Glomerular endothelial cell (primary cell): ENCODE data around the gene HPCA. TPM values are rescaled to one million over a fixed set of nuclear protein-coding genes. Genes with fewer than 3 reads are reported as not detected.
"Not testable (repeated sequence)": the region's sequence is repeated elsewhere in the genome, so short reads cannot be mapped to it uniquely, and the experiment has no call there.

ENCODE experiments used
- DNase-seq: peaks from one replicate; pipeline ENCODE4 v3.0.0-alpha.2; 2011; ENCODE audit warnings: low read depth, low spot score; ENCODE audit errors: extremely low read depth
- total RNA-seq: library from RNA; depleted of rRNA; stranded (reverse); fragments of >200 nt; gene quantifications from 2 replicates; pipeline ENCODE4 v1.2.3, GENCODE V29; 2015

Gene HPCA
- total RNA-seq, 1 donor from 2014 or later: not detected

DNA sequence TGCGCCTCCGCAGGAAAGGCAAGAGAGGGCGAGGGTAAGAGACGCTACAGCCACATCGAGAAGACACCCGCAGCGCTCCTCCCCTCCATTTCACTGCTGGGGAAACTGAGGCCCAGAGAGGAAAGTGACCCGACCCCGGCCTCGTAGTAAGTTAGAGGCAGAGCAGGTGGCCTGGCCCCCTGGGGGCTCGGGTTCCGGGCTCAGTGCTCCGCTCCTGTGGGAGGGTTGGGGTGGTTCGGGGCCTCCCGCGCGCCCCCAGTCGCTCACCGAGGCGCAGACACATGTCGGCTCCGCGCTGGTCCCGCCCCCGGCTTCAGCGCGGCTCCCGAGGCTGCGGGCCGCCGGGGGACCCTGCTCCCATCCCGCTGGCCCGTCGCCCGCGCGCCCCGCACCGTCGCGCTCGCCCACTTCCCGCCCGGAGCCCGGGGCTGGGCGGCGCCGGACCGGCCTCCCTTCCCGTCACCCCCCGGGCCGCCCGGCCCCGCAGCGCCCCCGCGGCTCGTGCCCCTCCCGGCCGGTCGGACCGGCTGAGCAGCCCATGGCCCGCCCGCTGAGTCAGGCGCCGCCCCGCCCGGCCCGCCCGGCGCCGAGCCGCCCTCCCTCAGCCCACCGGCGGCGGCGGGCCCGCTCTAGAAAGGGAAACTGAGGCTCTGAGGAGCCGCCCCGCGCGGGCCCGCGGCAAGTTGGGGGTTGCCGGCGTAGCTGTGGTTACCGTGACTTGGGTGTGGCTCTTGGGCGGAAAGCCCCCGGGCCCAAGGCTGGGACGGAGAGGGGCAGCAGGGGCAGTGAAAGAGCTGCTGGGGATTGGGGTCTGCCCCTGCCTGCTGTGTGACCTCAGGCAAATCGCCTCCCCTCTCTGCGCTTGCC lies 14.9 kb downstream of the HPCA start, which contains the start of gene TMEM54:
Gene TMEM54, minus strand, starts transcription at position 434 of the 867 bp plus-strand sequence. Its CDS starts 151 bp downstream, at position 283.
- no peak for DNase-seq

DNA sequence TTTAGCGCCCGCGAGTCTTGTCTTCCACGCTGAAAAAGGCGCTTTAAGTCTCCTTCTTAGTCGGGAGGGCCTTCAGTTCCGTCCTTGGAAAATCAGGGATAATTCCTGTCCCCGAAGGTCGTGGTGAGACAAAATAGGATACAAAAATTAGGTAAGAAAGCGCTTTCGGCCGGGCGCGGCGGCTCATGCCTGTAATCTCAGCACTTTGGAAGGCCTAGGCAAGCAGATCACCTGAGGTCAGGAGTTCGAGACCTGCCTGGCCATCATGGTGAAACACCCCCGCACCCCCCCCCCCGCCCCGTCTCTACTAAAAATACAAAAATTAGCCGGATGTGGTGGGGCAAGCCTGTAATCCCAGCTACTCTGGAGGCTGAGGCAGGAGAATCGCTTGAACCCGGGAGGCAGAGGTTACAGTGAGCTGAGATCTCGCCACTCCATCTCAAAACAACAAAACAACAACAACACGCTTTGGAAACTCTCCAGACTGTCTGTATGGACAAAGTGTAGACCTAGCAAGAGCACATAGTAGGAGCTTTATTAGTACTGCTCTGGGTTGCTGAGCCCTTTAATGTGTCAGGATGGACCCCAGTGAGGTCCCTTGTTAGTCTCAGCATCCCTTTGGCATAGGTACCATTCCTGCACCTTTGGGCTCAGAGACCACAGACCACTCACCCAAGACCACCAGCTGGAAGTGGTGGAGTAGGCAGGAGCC lies 15.7 kb downstream of the HPCA start:
- no peak for DNase-seq

DNA sequence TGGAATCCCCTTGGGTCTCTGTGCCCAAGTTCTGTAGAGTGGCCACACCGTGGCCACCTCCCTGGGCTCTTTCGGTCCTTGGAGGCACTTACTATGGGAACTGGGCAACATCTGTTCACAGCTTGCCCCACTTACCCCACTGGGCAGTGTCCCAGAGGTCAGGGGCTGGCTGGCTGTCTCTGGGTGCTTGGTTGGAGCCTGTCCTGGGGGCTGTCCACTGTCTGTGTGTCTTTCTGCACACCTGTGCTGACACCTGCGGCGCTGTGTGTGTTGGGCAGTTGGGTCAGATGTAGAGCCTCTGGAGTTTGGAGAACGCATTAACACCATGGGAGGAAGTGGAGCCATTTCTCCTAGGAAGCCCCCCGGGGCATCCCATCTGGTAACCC lies 16.2 kb downstream of the HPCA start:
- no peak for DNase-seq

DNA sequence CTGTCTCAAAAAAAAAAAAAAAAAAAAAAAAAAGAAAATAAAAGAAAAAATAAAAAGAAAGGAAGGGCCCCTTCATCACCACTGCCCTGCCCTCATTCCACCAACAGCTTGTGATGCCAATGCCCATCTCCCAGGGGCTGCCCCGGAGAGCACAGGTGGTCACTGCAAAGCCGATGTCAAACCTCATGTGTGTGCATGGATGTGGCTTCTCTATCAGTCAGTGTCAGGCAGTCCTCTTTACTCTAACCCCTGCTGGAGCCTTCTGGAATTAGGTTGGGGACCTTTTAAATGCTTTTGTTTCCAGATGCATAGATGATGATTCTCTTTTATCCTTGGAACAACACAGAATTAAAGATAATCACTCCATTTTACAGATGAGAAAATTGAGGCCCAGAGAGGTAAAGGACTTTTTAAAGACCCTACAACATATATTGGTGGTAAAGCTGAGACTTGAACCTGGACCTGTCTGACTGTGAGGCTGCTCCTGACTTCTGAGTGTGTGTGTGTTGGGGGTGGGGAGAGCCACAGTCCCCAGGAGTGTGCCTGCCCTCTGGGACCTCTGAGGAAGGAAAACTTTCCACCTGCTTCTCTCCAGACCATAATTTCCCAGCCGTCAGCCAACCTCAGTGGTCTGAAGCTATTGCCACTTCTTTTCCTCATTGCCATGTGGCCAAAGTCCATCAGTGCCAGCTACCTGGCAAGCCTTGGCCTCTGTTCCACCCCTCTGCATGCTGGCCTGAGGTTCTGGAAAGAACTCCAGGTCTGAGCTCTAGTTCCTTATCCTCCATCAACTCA lies 17.9 kb downstream of the HPCA start:
- no peak for DNase-seq

DNA sequence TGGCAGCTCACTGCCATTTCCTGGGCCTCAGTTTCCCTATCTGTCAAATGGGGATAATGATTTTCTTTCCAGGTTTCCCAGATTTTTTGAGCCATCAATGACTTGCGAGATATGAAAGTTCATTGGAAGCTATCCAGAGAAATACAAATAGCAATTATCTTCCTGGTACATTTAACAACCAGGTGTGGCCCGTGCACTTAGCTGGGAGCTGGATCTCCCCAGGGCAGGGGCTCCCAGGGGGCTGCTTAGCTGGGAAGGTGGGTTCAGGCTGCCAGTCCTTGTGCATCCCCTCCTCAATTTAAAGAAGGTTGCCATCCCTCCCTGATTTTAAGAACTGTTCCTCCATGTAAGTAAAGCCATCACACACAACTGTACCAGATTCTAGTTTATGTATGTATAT lies 18.5 kb downstream of the HPCA start:
- no peak for DNase-seq

DNA sequence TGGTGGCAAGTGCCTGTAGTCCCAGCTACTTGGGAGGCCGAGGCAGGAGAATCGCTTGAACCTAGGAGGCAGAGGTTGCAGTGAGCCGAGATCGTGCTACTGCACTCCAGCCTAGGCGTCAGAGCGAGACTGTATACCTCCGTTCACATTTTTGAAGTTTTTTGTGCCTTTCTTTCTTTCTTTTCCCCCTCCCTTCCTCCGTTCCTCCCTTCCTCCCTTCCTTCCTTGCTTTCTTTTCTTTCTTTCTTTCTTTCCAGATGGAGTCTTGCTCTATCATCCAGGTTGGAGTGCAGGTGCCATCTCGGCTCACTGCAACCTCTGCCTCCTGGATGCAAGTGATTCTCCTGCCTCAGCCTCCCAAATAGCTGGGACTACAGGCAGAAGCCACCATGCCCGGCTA lies 19.3 kb downstream of the HPCA start:
- DNase-seq: not testable (repeated sequence)

DNA sequence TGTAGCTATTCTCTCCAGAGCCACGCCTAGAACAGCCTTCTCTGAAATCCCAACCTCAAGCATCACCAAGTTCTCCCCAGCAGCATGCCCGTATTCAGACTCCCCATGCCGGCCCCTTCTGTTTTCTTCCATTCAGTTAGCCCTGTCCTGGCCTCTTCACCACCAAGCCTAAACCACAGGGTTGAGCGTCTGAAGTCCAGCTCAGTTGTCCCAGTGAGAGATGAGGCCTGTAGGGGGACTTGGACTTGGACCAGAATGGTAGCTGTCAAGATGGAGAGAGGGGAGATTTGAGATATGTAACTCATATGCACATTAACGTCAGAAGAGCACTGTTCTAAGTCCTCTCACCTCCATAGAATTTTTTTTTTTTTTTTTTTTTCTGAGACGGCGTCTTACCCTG lies 20.4 kb downstream of the HPCA start:
- no peak for DNase-seq

DNA sequence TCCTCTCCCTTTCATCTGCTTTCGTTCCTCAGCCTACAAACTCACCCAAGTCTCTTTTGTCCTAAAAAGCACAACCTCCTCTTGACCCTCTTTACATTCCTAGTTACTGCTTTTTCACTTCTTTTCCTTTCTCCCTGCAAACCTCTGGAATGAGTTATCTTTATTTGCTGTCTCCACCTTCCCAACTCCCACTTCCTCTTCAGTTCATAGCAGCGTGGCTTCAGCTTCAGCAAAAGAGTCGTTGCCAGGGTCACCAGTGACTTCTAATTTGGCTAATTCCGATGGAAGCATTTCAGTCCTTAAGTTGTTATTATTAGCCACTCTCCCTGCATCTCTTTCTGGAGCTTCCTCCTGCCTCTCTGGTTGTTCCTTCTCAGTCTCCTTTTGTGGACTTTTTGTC lies 21.1 kb downstream of the HPCA start:
- DNase-seq: no peak

DNA sequence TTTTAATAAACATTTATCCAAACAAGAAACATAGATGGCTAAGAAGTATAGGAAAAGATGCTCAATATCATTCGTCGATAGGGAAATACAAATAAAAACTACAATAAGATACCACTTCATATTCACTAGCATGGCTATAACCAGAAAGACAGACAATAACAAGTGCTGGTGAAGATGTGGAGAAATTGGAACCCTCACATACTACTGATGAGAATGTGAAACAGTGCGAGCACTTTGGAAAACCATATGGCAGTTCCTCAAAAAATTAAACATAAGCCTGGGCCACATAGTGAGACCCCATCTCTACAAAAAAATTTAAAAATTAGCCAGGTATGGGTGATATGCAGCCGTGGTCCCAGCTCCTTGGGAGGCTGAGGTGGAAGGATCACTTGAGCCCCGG lies 24.0 kb downstream of the HPCA start:
- DNase-seq: no peak

DNA sequence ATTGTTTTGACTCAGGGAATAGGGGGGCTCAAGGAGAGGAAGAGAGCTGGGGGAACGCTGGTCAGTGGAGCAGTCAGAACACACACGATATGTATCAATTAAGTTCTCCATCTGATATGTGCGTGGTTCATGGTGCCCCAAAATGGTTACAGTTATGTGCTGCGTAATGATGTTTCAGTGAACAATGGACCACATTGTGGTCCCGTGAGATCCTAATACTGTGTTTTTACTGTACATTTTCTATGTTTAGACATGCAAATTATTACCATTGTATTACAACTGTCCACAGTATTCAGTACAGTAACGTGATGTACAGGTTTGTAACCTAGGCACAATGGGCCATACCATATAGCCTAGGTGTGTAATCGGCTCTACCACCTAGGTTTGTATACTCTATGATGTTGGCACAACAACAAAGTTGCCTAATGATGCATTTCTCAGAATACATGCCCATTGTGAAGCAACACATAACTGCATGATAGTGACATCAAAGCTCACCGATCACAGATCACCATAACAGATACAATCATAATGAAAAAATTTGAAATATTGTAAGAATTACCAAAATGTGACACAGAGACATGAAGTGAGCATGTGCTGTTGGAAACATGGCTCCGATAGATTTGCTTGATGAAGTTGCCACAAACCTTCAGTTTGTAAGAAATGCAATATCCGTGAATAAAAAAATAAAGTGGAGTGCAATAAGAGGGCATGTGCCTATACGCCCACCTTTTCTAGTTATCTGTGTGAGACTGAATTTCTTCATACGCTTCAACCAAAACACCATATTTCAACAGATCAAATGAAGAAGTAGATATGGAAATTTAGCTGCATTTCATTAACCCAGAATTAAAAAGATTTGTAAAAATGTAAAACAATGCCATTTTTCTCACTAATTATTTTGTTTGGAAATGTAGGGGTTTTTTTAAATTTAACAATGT lies 29.7 kb downstream of the HPCA start:
- no peak for DNase-seq

DNA sequence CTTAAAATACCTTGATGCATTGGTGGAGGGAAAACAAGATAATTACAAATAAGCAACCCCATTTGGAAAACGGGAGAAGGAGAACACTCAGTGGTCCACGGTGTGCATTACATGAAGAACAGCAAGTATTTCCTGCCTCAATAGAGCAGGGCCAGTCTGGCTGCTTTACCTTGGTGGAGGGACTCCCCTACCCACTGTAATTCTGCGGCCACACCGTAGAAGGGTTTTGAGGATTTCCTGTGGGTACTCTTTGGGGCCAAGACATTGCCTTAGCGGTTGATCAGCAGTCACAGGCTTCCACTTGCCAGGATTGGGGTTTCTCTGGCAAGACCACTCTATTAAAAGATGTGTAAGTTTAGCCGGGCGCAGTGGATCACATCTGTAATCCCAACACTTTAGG lies 31.2 kb downstream of the HPCA start:
- DNase-seq: no peak

DNA sequence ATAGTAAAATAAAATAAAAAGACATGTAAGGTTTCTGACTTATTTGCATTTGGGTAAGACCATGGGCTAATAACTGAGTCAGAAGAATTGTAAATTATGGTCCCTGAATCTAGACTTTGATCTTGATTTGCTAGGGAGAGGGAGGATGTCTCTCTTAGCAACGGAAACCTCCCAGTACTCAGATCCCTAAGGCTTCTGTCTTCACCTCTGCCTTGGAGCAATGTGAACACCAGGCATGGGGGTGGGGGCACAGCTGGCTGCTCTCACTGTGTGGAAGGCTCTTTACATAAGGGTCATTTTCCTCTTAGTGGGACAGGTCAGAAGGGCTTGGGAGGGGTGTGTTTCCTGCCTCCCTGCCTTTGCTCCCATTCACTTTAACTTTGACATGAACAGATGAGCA lies 31.9 kb downstream of the HPCA start:
- DNase-seq: no peak

DNA sequence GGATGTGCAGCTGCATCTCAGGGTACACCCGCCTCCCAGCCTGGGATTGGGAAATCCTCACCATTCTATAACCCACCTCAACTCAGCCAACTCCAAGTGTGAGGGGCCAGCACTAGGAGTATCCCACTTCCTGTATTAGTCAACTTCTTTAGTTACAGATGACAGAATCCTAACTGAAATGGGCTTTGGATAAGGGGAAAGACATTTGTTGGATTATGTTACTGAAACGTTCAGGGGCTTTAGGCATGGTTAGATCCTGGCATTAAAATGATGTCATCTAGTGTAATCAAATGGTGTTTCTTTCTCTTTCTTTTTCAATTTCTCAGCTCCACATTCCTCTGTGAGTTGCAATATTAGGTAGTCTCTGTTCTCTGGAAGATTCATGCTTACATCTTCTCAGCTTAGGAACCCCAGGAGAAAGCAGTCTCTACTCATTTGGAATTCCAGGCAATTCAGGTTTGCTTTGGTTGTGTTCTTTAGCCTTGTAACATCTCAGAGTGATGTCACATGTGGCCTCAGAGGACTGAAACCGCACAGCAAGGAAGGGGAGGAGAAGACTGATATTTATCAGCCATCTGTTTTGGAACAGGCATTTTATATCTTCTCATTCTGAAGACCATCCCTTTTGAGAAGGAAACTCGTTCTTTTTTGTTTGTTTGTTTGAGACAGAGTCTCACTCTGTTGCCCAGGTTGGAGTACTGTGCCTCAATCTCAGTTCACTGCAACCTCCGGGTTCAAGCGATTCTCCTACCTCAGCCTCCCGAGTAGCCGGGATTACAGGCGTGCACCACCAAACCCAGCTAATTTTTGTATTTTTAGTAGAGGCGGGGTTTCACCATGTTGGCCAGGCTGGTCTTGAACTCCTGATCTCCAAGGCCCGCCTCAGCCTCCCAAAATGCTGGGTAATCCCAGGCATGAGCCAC lies 33.8 kb downstream of the HPCA start:
- no peak for DNase-seq

DNA sequence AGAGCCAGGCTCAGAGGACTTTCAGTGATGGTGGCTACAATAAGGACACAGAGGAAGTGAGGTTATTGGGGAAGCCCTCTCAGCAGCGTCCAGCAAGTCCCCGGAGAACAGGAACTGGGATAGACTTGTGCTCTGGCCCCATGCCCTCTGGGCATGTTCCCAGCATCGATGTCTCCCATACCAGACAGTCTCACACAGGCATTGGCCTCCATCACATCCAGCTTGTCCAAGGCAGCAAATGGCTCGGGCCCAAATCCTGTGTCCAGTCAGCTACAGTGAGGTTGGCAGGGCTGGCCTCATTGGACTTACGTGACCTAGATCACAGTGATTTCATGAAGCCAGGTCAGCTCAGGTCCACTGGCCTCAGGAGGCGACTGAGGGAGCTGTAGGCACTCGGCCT lies 34.5 kb downstream of the HPCA start:
- DNase-seq: no peak

DNA sequence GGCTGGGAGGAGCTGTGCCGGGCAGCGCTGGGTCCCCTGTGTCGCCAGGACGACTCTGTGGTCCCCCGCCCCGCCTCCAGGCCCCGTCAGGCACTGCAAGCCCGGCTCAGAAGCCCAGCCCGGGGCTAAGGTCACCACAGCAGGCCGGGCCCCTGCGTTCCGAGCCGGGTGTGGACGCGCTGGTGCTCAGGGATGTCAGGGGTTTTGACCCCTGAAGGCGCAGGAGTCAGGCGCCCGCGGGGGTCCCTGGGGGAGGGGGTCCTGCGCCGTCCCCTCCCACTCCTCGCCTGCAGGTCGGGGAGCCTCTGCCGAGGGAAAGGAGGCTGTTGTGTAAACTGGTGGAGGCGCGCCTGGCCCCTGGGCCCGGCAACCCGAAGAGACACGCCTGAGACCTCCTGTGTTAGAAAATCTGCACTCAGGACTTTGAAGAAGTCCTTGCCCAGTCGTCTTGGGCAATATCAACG lies 38.6 kb downstream of the HPCA start:
- no peak for DNase-seq

DNA sequence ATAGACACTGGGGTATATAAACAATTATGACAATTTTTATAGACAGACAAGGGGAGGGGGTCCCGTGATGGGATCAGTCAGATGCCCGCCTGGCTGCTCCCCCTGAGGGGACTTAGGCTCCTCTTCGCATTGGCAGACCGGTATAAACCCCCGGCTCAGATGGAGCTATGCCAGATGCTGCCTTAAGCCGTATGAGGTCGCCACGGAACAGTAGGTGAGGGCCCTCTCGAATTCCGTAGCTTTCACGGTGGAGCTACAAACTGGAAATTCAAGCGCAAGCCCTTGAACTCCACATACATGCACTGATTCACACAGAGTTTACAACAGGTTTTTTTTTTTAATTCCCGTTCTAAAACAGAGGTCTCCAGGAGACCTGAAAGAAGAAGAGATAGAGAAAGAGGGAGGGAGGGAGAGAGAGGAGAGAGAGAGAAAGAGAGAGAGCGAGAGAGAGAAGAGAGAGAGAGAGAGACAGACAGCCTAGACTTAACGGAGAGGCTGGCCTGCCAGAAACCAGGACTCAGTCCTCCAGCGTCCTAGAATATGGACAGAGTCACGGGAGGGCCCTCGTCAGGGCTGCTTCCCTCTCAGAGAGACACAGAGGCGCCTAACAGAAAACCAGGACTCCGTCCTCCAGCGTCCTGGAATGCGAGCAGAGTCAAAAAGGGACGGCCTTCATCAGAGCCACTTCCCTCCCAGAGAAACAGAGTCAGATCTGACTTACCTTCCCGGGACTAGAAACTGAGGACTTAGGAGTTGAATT lies 39.3 kb downstream of the HPCA start:
- DNase-seq: no peak

DNA sequence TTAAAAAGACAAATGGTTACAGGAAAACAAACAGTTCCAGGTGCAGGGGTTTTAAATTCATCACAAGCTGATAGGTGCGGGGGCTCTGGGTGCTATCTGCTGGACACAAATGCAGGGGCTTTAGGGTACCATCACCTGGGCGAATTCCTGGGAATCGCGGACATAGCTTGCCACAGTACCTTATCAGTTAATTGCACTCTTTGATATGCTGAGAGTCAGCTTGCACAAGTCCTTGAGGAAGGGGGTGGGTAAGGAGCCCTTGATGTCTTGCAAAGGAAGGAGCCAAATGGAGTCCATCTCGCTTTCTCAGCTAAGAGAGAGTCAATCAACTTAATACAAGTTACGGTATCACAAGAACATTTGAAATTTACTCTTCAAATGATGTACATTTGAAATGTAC lies 40.3 kb downstream of the HPCA start:
- DNase-seq: no peak

DNA sequence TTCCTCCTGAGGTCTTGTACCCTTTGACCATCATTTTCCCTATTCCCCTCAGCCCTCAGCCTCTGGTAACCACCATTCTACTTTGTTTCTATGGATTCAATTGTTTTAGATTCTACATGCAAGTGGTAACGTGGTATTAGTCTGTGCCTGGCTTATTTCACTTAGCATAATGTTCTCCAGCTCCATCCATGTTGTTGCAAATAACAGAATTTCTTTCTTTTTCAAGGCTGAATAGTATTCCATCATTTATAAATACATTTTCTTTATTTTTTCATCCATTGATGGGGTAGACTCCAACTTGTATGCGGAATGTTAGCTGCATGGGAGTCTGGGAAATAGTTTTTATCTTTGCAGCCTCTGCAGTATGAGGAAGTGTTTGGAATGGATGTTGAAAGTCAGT lies 41.1 kb downstream of the HPCA start:
- no peak for DNase-seq
